DMS 273 (cell line): Measurements from ENCODE around the gene NDUFS7.

ENCODE experiments used
- DNase-seq: peaks from one replicate; lab custom pipeline; 2025; ENCODE audit not compliant: unreplicated experiment; lab: John Stamatoyannopoulos, UW

NDUFS7 gene

DNA sequence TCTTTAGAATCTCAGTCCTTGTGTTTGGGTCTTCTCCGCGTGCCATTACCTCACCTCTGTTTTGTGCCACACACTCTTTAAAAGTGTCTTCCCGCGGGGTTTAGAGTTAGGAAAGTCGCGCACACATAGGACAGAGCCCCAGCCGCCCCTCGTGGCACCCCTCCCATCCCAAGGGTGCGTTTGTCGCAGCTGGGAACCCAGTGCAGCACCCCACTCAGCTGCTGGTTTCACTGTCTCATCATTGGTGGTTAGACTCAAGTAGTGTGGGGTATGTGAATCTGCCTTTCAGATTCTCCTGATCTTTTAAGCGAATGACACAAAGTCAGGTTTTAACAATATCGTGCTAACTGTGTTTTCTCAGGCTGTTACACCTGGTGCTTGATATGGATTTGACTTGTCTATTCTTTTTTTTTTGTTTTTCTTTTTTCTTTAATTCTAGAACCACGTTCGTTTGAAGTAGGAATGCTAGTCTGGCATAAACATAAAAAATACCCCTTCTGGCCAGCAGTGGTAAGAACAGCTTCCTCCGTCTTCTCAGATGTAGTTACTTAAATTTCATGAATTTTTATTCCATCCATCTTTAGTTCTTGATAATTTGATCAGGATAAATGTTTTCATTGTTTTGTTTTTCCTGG lies 19.5 kb upstream of the NDUFS7 start:
- no peak for DNase-seq

DNA sequence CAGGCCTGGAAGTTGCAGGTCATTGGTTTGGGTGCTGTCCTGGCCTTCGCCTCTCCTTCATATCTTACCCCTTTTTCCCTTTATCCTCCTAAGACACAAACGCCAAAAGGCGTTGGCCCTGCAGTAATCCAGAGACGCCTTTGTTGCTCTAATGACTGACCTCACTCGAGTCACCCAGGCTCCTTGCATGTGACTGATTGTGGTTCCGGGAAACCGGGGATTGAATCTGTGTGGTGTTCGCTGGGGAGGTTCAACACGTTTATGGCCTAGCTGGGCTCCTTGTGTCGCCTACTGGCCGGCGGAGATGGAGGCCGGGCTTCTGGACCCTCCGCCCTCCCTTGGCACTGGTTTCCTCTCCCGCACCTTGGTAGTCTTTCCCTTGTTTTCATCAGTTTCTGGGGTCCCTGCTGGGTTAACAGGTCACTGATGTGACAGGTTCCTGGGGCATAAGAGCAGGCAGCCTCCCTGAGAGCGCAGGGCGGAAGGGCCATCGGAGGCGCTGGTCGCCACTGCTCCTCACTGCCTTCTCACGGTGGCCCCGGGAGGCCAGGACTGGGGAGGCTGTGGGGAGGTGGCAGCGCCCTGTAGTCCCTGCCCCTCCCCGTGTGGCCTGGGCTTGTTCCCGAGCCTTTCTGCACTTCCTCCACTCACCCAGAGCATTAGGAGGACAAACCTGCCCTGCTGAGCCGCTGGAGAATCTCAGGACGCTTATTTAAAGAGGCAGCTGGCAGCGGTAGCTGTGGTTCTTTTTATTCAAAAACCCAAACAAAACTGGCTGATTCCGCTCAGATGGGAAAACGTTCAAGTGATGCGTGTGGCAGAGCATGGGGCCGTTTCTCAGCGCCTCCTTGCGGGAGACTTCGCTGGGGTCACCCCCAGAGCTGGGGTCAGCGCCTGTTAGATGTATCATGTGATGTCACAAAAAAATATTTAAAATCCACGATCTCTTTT lies 18.1 kb upstream of the NDUFS7 start:
- DNase-seq, result no peak

DNA sequence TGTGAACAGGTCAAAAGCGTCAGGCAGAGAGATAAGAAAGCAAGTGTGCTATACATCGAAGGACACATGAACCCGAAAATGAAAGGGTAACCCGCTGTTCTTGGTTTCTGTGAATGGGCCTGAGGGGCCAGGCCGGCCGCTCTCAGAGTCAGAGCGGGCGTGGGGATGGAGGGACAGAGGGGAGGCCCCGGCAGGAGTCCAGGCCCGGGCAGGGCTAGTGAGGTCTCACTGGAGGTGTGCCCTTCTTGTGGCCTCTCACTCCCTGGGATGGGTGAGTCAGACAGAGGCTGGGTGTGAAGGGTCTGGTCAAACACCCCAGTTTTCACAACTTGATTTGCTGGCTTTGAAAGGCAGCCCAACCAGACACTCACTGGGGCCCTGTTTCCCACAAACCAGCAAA lies 17.4 kb upstream of the NDUFS7 start:
- DNase-seq, result no peak

DNA sequence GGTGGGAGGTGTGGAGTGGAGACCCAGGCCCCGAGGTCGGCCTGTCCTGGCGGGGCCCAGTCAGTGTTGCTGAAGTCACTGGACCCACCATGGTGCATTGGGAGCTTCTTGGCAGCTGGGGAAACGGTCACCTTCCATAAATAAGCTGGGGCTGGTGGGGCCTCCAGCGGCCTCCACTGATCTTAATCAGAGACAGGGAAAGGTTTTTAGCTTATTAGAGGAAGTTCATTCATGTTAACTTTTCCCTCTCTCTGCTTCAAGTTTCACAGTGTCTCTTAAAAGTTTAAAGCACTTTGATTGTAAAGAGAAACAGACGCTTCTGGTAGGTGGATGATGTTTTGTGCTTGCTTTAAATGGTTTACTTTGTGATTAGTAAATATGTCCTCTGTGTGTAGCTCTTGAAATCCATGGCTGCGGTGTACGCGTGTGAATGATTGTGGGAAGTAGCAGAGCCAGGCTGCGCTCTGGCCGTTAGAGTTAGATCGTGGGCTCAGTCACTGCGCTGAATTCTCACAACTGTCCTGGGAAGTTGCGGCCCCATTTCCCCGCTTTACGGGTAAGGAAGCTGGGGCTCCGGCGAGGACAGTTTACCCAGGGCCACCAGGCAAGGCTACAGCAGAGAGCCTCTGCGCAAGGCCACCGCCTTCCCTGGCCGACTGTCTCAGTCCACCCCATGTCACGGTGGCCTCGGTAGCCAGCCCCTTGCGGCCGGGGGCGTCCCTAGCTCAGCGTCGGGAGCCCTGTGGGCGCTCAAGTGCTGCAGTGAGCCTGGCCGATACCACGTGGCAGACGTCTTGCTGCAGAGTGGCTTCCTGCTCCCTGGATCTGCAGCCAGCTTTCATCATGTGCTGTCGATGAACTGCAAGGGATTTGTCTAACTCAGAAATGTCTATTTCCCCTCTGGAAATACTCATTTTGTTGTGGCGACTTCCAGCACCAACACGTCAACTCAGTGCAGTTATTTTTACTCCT lies 16.5 kb upstream of the NDUFS7 start:
- DNase-seq, result no peak

DNA sequence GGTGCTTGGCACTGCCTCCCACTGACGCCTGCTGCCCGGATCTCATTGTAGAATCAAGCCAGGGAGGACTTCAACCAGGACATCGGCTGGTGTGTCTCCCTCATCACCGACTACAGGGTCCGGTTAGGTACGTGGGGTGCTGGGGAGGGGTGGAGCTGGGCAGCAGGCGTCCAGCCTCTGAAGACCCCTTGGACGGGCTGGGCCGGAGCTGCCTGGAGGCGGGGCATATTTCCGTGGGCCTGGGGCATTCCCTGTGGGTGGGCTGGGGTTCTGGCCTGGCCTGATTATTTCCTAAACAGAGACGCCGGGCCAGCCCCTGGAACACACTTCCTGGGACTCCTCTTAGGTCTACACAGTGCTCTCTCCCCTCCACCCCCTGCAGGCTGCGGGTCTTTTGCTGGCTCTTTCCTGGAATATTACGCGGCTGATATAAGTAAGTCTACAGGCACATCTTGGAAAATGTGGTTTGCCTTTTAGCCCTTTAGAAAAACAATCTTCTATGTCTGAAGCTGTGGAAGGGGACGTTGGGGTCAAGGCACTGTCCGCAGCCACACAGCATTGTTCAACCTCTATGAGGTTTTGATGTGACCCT lies 14.4 kb upstream of the NDUFS7 start:
- DNase-seq, result no peak

DNA sequence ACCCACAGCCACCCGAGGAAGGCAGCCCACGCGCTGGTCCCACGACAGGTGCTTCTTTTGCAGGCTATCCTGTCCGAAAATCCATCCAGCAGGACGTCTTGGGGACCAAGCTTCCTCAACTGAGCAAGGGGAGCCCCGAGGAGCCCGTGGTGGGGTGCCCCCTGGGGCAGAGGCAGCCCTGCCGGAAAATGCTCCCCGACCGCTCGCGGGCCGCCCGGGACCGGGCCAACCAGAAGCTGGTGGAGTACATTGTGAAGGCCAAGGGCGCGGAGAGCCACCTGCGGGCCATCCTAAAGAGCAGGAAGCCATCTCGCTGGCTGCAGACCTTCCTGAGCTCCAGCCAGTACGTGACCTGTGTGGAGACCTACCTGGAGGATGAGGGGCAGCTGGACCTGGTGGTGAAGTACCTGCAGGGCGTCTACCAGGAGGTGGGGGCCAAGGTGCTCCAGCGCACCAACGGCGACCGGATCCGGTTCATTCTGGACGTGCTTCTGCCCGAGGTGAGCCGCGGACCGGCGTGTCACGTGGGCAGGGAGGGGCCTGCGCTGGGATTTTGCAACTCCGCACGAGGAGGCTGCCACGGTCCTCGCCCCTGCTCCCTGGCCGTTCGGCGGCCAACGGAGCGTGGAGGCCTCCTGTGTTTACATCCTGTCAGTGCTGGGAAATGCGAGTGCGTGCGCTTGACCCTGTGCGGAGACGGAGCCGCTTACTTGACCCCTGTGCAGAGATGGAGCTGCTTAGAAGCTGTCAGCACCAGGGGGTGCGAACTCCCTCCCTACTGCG lies 12.9 kb upstream of the NDUFS7 start:
- no peak for DNase-seq

DNA sequence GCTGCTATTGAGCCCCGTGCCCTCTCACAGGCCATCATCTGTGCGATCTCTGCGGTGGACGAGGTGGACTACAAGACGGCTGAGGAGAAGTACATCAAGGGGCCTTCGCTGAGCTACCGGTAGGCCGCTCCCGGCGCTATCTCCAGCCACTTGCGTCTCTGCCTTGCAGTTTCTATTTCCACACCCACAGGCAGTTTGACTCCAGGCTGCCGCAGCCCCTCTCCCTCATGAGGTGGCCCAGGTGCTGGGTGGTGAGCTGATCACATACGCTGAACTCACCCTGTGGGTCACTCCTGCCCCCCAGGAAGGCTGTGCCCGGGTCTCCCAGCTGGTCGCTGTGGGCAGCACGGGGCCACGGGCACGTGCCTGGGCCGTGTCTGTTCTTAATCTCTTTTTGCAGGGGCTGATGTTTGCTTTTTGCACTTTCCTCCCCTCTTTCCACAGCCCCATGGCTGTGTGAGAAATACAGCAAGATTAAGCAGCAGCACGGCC lies 10.6 kb upstream of the NDUFS7 start:
- no peak for DNase-seq

DNA sequence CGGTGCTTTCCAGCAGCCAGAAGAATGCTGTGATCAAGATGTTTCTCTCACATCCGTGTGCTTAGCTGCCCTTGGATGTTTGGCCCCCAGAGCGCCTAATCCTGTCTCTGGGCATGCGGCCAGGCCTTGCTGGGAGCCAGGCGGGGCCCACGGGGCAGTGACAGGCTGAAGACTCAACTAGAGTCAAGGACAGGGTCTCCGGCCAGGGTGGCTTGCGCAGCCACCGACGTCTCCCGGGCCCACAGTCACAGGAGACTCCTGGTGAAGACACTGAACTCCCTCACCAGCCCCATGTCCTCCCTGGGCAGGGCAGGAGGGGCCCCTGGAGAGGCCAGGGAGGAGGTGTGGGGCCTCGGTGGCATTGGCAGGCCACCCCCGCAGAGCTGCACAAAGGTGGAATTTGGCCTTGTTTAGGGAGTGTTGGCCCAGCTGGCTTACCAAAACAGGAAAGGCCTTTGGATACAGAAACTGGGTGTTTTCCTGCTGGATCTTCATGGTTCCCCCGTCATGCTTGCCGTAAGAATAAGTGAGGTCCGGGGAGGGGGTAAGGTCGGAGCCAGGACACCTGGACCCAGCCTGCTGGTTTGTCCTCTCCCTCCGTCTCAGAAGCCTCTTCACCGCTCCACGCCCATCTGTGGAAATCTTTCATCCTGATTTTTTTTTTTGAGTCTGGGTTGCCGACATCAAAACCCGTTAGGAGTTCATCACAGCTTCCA lies 10.0 kb upstream of the NDUFS7 start:
- peak; percentile 64 for DNase-seq

DNA sequence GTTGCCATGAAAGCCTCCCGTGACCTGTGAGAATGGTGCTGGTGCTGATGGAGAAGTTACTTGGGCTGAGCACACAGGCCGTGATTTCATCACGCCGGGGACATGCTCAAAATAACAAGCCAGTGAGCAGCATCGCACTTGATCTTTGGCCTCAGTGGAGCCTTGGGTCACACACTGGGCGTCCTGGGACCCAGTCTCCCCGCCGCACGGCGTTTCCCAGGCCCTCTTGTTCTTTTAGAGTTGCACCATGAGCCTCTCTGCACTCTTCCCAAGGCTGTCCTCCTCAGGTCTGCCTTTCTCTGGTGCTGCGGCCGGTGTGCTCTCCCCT lies 9.5 kb upstream of the NDUFS7 start:
- DNase-seq, result no peak

DNA sequence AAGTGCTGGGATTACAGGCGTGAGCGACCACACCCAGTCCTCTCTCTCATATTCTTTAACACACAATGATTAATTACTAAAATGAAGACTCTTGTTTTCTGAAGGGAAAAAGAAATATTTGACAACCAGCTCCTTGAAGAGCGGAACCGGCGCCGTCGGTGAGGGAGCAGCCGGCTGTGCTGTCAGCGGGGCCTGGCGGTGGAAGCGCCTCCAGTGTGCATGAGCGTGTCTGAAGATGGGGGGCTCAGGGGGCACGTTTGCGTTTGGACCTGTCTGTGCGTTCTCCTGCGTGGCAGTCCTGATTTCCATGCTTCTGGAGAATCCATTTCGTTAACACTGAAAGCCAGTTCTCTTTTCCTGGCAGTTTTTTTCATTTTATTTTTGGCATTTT lies 7.3 kb upstream of the NDUFS7 start:
- DNase-seq, result no peak

DNA sequence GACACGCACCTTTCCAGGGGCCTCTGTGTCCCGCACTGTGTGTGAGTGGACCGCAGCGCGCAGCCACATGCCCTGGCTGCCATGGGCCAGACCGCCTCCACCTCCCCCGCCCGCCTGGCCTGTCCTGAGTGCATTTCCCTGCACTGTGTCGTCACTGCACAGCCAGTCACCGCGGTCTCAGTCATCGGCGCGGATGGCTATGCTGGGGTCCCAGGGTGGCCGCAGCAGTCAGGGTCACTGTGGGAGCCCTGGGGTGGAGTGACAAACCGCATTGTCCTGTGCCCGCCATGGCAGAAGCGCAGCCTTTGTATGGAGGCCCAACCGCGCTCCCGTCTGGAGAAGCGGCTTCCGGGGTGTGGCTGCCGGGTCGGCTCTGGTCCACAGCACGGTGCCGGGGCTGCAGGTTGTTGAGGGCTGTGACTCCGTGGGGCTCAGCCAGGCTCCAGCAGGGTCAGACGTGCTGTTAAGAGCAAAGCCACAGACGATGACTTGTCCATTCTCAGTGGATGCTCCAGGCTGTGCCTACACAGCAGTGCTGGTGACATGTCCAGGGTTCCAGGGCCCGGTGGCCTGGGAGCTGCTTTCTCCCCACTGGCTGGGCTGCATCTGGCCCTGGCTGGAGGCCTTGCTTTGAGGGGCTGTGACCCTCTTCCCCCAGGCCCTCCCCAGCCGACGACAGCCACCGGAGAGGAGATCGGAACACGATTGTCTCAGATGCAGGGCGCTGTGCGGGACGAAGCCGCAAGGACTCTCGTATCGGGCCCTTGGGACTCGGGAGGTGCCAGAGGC lies 6.3 kb upstream of the NDUFS7 start:
- DNase-seq, result no peak

DNA sequence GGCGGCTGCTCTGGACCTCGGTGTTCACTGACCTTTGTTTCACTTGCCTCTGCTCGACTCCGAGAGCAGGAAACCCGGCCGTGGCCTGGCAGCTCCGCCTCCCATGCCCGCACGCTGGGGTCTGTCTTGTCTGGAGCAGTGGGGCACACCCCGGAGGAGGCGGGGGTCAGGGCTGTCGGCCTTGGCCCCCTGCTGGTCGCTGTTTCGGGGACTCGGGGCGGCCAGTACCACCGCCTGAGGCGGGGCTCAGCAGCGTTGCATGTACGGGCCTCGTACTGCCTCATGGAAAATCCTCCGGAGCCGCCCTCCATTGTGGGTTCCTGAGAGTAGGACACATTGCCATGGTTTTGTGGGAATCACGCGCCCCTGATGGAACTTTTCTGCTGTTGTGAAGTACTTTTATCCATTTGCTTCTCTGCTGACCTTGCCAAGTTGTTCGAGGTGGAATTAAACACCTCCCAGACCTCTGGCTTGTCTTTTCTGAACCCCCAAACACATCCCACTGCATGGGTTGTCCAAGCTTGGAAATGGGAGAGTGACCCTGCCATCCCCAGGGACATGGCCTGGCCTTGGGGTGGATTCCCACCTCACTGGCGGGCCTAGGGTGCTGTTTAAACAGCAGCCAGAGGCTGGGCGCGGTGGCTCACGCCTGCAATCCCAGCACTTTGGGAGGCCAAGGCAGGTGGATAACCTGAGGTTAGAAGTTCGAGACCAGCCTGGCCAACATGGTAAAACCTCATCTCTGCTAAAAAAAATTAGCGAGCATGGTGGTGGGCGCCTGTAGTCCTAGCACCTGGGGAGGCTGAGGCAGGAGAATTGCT lies 5.5 kb upstream of the NDUFS7 start:
- no peak for DNase-seq

DNA sequence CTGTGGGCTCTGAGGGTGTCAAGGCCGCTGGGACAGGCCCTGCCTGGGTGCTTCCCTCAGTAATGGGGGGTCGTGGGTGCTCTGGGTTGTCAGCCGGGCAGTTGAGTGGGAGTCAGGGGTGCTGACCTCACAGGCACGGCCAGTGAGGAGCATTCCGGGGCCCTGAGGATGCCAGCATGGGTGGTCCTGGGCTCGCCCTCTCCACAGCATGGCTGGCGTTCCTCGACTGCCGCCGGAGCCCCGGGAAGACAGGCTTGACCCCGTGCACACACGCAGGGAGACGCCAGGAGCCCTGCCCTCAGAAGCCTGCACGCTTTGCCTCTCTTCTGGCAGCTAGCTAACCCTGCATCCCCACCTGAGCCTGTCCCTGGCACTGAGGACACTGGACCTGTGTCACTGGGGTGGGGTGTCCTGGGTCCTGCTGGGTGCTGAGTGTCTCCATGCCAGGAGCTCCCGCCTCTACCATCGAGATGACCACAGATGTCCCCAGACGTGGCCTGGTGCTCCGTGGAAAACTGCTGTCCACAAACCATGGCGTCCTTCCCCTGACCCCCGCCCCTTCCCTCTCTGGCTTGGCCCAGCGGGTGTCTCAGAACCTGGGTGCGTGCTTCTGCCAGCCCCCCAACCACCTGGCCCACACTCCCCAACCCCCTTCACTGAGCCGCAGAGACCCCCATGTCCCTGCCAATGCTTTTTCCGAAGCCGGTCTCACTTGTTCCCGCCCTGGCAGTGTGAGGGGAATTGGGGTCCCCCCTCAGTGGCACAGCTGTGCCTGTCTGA lies 4.4 kb upstream of the NDUFS7 start:
- no peak for DNase-seq

DNA sequence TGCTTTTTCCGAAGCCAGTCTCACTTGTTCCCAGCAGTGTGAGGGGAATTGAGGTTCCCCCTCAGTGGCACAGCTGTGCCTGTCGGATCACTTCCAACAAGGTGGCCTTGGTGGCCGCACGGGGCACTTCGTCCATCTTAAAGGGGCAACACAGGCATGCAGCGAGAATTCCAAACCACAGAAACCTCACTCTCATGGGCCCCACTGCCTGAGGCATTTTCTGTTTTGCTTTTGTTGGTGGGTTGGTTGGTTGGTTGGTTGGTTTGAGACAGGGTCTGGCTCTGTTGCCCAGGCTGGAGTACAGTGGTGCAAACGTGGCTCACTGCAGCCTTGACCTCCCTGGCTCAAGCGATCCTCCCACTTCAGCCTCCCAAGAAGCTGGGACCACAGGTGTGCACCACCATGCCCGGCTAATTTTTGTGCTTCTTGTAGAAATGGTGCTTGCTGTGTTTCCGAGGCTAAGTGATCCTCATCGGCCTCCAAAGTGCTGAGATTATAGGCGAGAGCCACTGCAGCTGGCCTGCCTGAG lies 3.7 kb upstream of the NDUFS7 start:
- DNase-seq, result no peak

DNA sequence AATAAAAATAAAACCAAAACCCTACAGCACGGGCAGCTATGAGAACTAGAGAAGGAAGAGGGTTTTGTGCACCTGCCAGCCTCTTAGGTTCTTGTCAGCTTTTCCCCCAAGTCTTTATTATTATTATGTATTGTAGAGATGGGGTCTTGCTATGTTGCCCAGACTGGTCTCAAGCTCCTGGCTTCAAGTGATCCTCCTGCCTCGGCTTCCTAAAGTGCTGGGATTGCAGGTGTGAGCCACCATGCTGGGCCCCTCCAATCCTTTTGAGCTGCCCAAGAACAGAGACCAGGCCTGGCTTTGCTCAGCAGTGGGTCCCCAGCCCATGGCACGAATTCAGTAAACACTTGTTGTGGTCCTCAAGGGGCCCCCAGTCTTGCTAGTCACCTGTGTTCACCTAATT lies 1.5 kb upstream of the NDUFS7 start:
- DNase-seq, result no peak

DNA sequence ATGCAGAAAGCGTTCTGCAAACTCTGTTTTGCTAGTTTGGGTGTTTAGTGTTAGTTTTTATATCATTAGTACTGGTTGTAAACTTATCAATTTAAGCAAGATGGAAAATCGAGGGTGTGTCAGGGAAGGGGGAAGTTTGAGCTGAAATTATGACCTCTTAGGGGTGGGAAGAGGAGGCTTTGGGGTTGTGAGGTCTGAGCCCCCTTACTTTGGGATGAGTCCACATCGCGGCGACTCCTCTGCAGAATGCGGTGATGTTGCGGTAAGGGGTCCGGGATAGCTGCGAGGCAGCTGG lies 743 bp upstream of the NDUFS7 start:
- no peak for DNase-seq

DNA sequence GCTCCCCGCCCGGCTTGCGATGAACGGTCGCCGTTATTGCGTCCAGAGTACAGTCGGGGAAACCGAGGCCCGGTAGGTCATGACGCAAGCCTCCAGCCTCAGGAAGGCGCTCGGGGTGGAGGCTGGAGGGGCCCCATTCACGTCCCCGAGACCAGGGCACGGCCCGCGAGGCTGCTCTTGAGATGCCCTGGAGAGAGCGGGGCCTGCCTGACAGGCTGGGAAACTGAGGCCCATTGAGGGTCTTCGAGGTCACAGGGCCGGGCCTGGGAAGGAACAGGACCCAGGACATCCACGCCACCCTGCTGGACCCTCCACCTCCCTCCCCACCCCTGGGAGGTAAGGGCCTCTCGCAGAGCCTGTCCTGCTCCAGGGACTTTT lies 367 bp downstream of the NDUFS7 start:
- DNase-seq, result no peak
